Peyer's patch (tissue), 4 donors: ENCODE data around the gene FAM114A2.

ENCODE experiments used
- CTCF ChIP-seq, 6 experiments: fragments of 450-650 bp in 4 of 6; fragments of 200-600 bp in 2 of 6; sonication (generic) in 1 of 6; IDR thresholded peaks; one replicate each; pipeline ENCODE4 v1.5.1; 2017 to 2019; ENCODE audit warnings: antibody characterized with exemption in 6 of 6, mild to moderate bottlenecking in 3 of 6, moderate library complexity in 1 of 6
- POLR2A ChIP-seq, 2 donors: fragments of 450-650 bp; IDR thresholded peaks; one replicate each; pipeline ENCODE4 v1.5.1; 2017; ENCODE audit warnings: antibody characterized with exemption in 2 of 2, mild to moderate bottlenecking in 2 of 2, moderate library complexity in 2 of 2

- TF ChIP-seq CTCF (IDR thresholded peaks at IDR 0.05) (no peak), POLR2A (IDR thresholded peaks at IDR 0.05) (no peak)
Measured at GRCh38 chr5:153991168-153991567, 47.5 kb downstream of the FAM114A2 start.
